Measurements from ENCODE around the gene ARHGDIG.
"Not testable (repeated sequence)": the region's sequence is repeated elsewhere in the genome, so short reads cannot be mapped to it uniquely, and the experiment has no call there.

Gene ARHGDIG

DNA sequence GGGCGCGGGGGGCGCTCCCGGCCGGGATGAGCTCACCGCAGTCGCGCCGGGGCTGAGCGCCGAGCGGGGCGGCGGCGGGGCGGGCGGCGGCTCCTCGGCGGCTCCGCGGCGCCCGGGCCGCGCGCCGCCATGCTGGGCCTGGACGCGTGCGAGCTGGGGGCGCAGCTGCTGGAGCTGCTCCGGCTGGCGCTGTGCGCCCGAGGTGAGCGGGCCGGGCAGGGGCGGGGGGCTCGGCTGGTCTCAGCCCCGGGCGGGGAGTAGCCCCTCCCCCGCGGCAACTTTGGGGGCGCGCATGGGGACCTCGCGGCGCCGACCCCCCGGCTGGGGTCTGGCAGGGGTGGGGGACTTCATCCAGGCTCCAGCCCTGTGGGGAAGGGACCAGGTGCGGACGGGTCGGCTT is at the start of gene ARHGDIG:
Gene ARHGDIG, plus strand, starts transcription at position 40 of the 400 bp plus-strand sequence. Its CDS starts 90 bp downstream, at position 130.
- no peak for DNase-seq (ENCODE audit: low spot score)
- FAIRE-seq = no peak

DNA sequence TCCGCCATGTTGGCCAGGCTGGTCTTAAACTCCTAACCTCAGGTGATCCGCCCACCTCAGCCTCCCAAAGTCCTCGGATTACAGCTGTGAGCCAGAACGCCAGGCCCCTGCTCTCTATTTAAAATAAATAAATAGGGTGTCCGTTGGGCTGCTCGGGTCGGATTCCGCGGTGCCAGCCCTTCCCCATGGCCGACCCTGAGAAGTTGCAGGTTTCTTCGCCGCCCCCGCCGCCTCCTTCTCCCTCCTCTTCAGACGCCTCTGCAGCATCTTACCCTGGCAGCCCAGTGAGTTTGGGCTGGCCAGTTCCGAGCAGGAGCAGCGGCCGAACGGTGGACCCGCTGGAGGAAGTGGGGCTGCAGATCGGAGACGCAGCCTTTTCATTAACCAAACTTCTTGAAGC is 49.4 kb upstream of the ARHGDIG start:
- DNase-seq (ENCODE audit: low spot score) = no peak
- no peak for FAIRE-seq

DNA sequence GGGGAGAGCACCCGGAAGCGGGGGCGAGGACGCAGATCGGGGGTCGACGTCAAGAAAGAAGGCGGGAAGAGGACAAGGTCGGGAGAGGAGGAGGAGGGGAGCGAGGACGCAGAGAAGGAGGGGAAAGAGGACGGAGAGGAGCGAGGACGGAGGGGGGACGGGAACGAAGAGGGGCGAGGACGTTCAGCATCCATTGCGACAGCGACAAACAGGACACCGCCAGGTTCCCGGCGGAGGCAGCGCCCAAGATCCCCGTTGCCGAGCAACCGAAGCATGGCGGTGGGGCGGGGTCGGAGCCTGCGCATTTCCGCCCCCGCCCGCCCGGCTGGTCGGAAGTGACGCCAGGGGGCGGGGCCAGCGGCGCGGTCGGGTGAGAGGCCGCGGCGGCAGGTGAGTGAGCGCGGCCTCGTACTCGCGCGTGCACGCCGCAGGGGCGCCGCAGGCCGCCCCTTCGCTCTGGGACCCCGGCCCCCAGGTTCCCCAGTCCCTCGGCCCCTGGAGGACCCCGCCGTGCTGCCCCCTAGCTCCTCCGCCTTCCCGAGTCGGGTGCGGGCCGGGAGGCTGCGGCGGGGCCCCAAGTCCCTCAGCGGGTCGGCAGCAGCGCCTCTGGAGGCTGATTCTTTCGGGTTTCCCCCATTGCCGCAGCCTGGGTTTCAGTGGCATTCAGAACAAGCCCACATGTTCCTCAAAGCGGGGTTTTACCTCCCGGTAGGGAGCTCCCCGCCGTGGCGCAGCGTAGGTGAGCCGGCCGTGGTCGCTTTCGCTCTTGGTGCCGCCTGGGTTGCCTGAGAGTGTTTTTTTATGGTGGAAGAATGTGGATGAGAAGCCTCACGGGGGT is 45.7 kb upstream of the ARHGDIG start, which contains the start of gene FAM234A:
Gene FAM234A, plus strand, starts transcription at position 354 of the 838 bp plus-strand sequence. CDS start 19,593 bp downstream, outside the sequence.
- FAIRE-seq = no peak
- DNase-seq (ENCODE audit: low spot score) = peak; percentile 78

DNA sequence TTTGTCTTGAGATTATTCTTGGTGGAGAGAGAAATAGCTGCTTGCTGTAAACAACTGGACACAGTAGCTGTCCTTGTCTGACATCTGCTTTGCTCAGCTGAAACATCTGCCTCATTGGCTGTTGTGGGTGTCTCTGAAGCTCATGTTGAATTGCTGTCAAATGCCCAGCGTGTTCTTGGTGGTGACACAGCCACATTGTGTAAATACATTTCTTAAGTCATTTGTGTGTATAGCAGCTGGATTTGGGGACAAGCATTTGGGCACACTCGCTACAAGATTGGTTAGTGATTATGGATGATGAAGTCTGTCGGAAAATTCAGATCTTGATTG is 40.5 kb upstream of the ARHGDIG start:
- FAIRE-seq (no peak), DNase-seq (ENCODE audit: low spot score) (no peak)

DNA sequence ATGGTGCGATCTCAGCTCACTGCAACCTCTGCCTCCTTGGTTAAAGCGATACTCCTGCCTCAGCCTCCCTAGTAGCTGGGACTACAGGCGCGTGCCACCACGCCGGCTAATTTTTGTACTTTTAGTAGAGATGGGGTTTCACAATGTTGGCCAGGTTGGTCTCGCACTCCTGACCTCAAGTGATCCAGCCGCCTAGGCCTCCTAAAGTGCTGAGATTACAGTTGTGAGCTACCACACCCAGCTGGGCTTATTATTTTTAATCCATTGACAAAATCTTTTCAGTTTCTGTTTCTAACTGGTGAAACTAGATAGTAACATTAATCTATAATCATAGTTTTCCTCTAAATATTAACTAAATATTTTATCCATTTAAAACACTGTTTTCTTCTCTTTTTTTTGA is 39.8 kb upstream of the ARHGDIG start:
- no peak for DNase-seq (ENCODE audit: low spot score)
- no peak for FAIRE-seq

DNA sequence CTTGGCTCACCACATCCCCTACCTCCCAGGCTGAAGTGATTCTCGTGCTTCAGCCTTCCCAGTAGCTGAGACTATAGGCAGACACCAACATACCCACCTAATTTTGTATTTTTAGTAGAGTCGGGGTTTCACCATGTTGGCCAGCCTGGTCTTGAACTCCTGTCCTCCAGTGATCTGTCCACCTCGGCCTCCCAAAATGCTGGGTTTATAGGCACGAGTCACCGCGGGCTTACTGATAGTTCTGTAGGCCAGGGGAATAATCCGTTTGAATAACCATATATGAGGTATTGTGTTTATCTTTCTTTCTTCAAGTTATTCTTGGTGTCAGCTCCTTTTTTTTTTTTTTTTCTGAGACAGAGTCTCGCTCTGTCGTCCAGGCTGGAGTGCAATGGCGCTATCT is 38.1 kb upstream of the ARHGDIG start:
- FAIRE-seq = no peak
- DNase-seq (ENCODE audit: low spot score) = no peak

DNA sequence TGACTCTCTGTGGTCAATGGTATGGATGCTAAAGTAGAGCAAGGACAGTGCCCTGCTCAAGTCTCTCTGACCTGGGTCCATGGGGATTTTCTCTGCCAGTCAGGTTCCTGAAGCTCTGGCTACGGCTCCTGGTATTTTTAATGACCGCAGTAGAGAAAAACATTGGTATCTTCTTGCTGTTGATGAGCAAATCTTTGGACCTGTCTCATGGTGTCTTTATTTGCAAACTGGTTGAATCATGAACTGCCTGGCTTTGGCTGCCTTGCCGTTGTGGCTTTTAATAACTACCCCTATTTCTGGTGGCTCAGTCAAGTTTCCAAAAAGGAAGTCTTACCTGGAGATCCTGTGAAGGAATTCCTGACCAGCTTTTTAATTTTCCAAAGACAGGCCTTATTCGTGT is 37.0 kb upstream of the ARHGDIG start:
- FAIRE-seq (no peak), DNase-seq (ENCODE audit: low spot score) (no peak)

DNA sequence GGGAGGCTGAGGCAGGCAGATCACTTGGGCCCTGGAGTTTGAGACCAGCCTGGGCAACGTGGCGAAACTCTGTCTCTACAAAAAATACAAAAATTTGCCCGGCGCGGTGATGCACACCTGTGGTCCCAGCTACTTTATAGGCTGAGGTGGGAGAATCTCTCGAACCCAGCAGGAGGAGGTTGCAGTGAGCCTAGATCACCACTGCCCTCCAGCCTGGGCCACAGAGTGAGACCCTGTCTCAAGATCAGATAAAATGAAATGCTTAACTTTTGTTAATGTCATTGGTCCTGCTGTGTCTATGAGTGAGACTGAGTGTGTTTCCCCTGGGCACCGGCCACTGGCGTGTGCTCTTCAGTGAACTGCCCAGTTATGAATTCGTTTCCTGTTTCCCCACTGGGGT is 35.3 kb upstream of the ARHGDIG start:
- no peak for FAIRE-seq

DNA sequence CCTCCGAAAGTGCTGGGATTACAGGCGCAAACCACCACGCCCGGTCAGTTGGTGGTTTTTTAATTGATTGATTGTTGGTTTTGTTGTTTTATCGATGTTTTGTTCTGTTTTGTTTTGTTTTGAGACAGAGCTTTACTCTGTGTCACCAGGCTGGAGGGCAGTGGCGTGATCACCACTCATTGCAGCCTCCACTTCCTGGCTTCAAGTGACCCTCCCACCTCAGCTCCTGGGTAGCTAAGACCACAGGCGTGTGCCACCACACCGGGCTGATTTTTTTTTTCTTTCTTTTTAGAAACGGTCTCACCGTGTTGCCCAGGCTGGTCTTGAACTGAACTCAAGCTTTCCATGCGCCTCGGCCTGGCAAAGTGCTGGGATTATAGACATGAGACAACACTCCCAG is 33.4 kb upstream of the ARHGDIG start:
- FAIRE-seq (no peak), DNase-seq (ENCODE audit: low spot score) (no peak)

More for the DNA sequence above, 35.3 kb upstream of the ARHGDIG start:
- no peak for DNase-seq (ENCODE audit: low spot score)

DNA sequence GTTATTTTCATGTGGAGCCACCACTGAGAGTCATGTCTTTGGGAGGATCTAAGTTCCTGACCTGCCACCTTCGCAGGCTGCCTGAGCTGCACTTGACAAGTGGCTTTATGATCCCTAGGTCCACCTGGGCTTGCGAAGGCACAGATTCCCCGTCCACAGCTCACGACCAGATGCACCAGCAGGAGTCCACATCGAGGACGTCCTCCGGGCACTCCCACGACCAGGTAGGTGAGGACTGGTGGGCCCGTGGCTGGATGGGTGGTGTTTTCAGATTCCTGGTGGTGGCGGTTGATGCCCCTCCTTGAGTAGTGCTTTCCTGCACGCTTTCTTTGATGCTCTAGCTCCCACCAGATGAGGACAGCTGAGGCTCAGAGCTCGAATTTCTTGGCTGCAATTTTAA is 31.0 kb upstream of the ARHGDIG start:
- FAIRE-seq (no peak), DNase-seq (ENCODE audit: low spot score) (no peak)

DNA sequence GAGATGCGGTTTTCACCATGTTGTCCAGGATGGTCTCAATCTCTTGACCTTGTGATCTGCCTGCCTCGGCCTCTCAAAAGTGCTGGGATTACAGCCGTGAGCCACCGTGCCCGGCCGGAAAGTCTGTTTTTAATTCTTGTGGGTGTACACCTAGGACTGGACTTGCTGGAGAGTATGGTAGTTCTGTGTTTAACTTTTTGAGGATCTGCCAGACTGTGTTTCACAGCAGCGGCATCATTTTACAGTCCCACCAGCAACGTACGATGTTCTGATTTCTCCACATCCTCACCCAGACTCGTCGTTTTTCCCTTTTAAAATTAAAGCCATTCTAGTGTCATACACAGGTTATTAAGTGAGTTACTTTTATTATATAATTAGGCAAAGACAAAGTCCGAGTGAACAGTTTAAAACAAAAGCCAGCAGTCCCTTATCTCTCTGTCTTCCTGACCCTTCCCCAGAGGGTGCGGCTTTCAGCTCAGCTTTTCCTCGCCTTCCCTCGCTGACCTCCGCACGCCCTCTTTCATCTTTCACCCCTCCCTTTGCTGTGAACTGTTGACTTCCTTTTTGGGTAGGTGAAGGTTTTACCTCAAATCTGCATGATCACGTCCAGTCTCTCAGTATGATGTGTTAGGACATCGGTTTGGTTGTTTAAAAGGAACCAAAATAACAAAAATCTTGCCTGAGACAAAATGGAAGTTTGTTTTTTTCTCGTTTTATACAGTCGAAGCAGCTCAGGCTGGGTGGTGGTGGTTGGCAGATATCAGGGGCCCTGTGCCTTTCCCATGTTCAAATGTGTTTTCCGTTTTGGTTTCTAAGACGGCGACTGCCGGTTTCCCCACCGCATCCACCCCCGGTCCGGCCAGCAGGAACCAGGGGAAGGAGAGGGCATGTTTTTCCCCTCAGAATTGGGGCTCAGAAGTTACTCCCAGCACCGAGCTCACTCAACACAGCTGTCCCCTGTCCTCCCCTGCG is 27.7 kb upstream of the ARHGDIG start:
- FAIRE-seq (no peak), DNase-seq (ENCODE audit: low spot score) (no peak)

DNA sequence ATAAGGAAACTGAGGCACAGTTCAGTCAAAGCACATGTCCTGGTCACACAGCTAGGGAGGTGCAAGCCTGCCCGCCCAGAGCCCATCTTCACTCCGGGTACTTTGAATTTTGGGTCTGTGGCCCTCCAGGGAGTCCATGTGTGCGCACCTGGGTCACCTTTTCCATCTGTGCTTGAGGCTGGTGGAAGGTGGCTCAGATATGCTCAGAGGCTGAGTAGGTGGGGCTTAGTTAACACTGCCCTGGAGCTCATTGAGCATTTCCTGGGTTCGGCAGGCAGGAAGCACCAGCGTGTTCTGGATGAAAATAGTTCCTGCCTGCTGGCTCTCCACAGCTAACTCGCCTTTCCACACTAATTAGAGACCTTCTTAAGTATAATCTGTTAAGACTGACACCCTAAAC is 26.6 kb upstream of the ARHGDIG start:
- no peak for DNase-seq (ENCODE audit: low spot score)
- FAIRE-seq = no peak

DNA sequence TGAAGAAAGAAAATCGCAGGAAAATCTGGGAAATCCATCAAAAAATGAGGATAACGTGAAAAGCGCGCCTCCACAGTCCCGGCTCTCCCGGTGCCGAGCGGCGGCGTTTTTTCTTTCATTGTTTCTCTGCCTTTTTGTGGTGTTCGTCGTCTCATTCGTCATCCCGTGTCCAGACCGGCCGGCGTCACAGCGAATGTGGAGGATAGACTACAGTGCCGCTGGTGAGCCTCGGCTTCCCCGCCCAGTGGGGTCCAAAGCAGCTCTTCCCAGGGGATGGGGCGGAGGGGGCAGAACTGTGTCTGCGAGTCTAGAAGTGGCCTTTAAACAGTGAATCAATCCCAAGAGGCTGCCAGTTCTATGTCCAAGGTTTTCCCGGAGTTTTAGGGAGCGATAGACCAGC is 25.9 kb upstream of the ARHGDIG start:
- no peak for FAIRE-seq
- no peak for DNase-seq (ENCODE audit: low spot score)

DNA sequence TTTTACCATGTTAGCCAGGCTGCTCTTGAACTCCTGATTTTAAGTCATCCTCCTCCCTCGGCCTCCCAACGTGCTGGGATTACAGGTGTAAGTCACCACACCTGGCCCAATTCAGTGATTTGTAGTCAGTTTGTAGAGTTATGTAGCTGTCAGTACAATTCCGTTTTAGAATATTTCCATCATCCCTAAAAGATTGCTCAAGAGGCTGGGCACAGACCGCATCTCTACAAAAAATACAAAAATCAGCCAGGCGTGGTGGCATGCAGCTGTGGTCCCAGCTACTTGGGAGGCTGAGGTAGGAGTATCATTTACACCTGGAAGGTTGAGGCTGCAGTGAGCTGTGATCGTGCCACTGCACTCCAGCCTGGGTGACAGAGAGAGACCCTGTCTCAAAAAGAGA is 25.2 kb upstream of the ARHGDIG start:
- no peak for FAIRE-seq
- DNase-seq (ENCODE audit: low spot score) = no peak

DNA sequence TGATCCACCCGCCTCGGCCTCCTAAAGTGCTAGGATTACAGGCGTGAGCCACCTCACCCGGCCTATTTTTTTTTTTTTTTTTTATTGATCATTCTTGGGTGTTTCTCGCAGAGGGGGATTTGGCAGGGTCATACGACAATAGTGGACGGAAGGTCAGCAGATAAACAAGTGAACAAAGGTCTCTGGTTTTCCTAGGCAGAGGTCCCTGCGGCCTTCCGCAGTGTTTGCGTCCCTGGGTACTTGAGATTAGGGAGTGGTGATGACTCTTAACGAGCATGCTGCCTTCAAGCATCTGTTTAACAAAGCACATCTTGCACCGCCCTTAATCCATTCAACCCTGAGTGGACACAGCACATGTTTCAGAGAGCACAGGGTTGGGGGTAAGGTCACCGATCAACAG is 22.3 kb upstream of the ARHGDIG start:
- not testable (repeated sequence) for FAIRE-seq; DNase-seq (ENCODE audit: low spot score)

DNA sequence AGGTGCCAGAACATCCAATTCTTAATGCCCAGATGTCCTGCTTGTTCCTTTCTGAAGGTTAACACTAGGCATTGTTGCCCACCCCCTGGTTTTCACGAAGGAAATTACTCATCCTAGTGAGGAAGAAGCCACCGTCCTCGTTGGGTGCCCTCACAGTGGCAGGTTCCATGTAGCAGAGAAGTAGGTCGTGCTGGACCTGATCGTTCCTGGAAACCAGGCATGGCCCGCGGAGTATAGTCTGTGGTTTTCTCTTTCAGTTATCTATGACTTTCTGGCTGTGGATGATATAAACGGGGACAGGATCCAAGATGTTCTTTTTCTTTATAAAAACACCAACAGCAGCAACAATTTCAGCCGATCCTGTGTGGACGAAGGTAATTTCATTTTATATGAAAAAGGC is 21.2 kb upstream of the ARHGDIG start:
- DNase-seq (ENCODE audit: low spot score) = no peak
- FAIRE-seq = no peak

DNA sequence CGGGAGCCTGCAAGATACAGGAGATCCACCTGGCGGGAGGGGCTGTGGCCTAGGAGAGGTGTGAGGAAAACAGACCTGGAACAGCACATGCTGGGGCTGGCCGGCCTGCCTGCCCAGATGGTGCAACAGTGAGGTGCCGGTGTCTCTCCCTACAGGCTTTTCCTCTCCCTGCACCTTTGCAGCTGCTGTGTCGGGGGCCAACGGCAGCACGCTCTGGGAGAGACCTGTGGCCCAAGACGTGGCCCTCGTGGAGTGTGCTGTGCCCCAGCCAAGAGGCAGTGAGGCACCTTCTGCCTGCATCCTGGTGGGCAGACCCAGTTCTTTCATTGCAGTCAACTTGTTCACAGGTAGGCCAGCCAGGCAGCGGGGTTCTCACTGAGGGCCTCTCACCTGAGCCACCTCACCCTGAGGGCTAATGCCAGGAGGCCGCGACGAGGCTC is 20.6 kb upstream of the ARHGDIG start:
- DNase-seq (ENCODE audit: low spot score) (no peak), FAIRE-seq (no peak)

DNA sequence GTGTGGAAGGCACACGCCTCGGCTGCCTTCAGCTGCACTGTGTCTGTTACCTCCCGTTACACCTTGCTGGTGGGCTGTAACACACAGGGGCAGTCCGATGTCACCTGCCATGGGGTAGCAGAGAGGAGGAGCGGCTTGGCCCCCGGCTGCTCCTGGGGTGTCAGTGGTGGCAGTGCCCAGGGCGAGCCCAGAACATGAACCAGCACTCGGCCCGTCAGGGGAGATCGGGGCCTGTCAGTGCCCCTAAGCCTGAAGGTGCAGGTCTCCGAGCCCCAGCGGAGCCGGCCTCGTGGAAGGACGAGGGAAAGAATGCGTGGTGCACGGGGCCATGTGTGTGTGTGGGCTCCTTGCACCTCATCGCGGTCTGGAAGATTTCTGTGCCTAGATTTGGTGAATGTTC is 20.1 kb upstream of the ARHGDIG start:
- FAIRE-seq (no peak), DNase-seq (ENCODE audit: low spot score) (no peak)

DNA sequence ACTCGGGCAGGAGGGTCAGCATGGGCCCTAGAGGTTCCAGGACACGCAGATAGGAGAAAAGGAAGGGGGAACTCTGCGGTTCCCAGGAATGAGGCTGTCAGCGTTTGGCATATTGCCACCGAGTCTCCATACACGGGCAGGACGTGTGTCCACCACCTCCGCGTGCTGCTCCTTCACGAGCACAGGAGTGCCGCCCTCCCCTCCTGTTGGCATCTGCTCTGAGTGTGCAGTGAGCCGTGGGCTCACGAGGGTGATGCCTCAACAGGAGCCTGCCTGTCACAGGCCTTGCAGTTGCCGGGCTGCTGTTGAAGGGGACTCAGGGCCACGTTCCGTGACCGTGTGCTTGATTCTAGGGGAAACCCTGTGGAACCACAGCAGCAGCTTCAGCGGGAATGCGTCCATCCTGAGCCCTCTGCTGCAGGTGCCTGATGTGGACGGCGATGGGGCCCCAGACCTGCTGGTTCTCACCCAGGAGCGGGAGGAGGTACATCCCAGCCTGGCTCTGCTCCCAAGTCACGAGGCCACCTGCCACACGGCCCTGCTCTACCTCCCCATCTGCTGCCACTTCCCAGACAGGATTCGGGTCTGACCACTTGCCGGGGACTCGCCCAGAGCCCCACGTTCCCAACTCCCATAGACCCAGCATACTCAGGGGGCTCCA is 19.2 kb upstream of the ARHGDIG start:
- FAIRE-seq (no peak), DNase-seq (ENCODE audit: low spot score) (no peak)

DNA sequence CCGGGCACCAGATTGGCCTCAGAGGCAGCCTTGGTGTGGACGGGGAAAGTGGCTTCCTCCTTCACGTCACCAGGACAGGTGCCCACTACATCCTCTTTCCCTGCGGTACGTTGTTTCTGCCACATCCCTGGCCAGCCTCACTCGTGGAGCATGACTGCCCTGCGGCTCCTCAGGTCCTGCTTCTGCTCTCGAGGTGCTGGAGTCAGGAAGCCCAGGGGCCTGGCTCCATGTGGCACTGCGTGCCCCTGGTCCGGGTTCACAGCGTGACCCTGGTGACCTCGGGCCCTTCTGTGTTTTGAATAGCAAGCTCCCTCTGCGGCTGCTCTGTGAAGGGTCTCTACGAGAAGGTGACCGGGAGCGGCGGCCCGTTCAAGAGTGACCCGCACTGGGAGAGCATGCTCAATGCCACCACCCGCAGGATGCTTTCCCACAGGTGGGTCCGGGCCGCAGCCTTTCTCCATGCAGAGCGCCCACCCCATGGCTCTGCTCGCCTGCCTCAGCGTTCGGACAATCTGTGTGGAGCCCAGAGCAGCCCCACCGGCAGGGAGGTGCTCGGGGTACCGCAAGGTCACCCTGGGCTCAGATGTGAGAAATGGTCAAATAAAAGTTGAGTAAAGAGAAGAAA is 18.2 kb upstream of the ARHGDIG start:
- FAIRE-seq (no peak), DNase-seq (ENCODE audit: low spot score) (no peak)

DNA sequence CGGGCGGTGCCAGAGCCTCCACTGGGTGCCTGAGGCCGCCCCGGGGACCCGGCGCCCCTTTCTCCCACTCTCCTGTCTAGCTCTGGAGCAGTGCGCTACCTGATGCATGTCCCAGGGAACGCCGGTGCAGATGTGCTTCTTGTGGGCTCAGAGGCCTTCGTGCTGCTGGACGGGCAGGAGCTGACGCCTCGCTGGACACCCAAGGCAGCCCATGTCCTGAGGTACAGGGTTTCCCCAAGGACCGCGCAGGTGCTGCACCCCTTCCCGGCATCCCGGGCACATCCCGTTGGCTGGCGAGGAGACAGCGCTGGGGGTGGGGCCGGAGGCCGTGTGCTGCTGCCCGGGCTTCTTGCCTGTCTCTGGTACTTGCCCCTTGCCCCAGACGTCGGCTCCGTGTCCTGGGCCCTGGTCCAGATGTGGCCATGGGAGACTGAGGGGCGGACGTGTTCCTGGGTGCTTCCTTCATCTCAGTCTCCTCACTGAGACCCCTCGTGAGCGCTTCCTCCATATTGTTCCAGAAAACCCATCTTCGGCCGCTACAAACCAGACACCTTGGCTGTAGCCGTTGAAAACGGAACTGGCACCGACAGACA is 17.1 kb upstream of the ARHGDIG start:
- no peak for DNase-seq (ENCODE audit: low spot score)
- no peak for FAIRE-seq

Data from RCC 7860 (cell line).